Bronchial epithelial cell (primary cell): Measurements from ENCODE around the gene KDM4E. TPM values are rescaled to one million over a fixed set of nuclear protein-coding genes. Genes with fewer than 3 reads are reported as not detected.

Source experiments
- DNase-seq: peaks from one replicate; pipeline ENCODE4 v3.0.0-alpha.2; 2010; ENCODE audit warnings: low read depth
- FAIRE-seq: peaks from 2 replicates; lab custom pipeline; 2011; peaks lifted over from hg19 to GRCh38; lab: Jason Lieb, UNC
- H3K27me3 ChIP-seq: 2 replicates; pipeline ENCODE4 v1.5.1; 2011; ENCODE audit warnings: low read length; ENCODE audit not compliant: control insufficient read depth, insufficient read depth
- H3K36me3 ChIP-seq: 2 replicates; pipeline ENCODE4 v1.5.1; 2011; ENCODE audit warnings: low read length; ENCODE audit not compliant: control insufficient read depth, insufficient read depth
- H3K4me3 ChIP-seq: 2 replicates; pipeline ENCODE4 v1.5.1; 2011; ENCODE audit warnings: mild to moderate bottlenecking, low read depth, low read length, control low read depth
- CTCF ChIP-seq: IDR thresholded peaks from 2 replicates; pipeline ENCODE4 v1.5.1; 2011; ENCODE audit warnings: mild to moderate bottlenecking, moderate library complexity, low read length, control low read depth, inconsistent platforms; ENCODE audit not compliant: insufficient read depth, severe bottlenecking
- total RNA-seq: library from RNA; depleted of rRNA; stranded (reverse); fragments of >200 nt; gene quantifications from 2 replicates; pipeline ENCODE4 v1.2.1, GENCODE V29; 2014

Gene KDM4E
- not detected in 2 replicates for total RNA-seq

GRCh38 chr11:95024958-95025357 is at the start of gene KDM4E:
Gene KDM4E (plus strand): TSS chr11:95025258. CDS start chr11:95025558, 300 bp downstream.
- FAIRE-seq (no peak), DNase-seq (no peak)
- no peak for TF ChIP-seq CTCF
- Histone ChIP-seq H3K36me3 (no peaks in the 10 kb centered on the region), H3K4me3 (no peak within 1 kb of the TSS), H3K27me3 (no peaks in the 10 kb centered on the region)

GRCh38 chr11:94975599-94975998 is 49.5 kb upstream of the KDM4E start:
- Histone ChIP-seq H3K27me3 (no peaks in the 10 kb centered on the region), H3K4me3 (no peak overlapping the region), H3K36me3 (peaks cover 3% of the 10 kb centered on the region)
- DNase-seq (no peak), FAIRE-seq (no peak)
- no peak for TF ChIP-seq CTCF

- no peak overlapping the region for H3K4me3 ChIP-seq
- no peaks in the 10 kb centered on the region for H3K36me3 ChIP-seq
- TF ChIP-seq CTCF: no peak
- FAIRE-seq (no peak), DNase-seq (no peak)
- H3K27me3 ChIP-seq: peaks cover 2% of the 10 kb centered on the region
Measured at GRCh38 chr11:94987378-94987777, 37.7 kb upstream of the KDM4E start.

GRCh38 chr11:94988748-94989147 is 36.3 kb upstream of the KDM4E start:
- no peak for TF ChIP-seq CTCF
- FAIRE-seq: no peak
- peaks cover 2% of the 10 kb centered on the region for H3K27me3 ChIP-seq
- no peaks in the 10 kb centered on the region for H3K36me3 ChIP-seq
- DNase-seq: no peak
- H3K4me3 ChIP-seq: no peak overlapping the region

GRCh38 chr11:94993400-94993943 is 31.6 kb upstream of the KDM4E start:
- no peaks in the 10 kb centered on the region for H3K36me3 ChIP-seq
- no peak overlapping the region for H3K4me3 ChIP-seq
- FAIRE-seq: no peak
- H3K27me3 ChIP-seq: peaks cover 2% of the 10 kb centered on the region
- DNase-seq: no peak
- TF ChIP-seq CTCF: no peak

- TF ChIP-seq CTCF: peak; percentile 20
- H3K4me3 ChIP-seq: no peak overlapping the region
- no peaks in the 10 kb centered on the region for H3K27me3 ChIP-seq
- DNase-seq (no peak), FAIRE-seq (no peak)
- no peaks in the 10 kb centered on the region for H3K36me3 ChIP-seq
Measured at GRCh38 chr11:94997437-94997836, 27.6 kb upstream of the KDM4E start.
